HG03097 (cell line): ENCODE measurements around the gene DEFB126.
"Not testable (repeated sequence)": the region's sequence is repeated elsewhere in the genome, so short reads cannot be mapped to it uniquely, and the experiment has no call there.

Experiments
- ATAC-seq: cut with Tn5 transposase; IDR thresholded peaks from one replicate; pipeline ENCODE4 v1.9.1; 2021; ENCODE audit not compliant: unreplicated experiment, low FRiP score

The DEFB126 gene

DNA sequence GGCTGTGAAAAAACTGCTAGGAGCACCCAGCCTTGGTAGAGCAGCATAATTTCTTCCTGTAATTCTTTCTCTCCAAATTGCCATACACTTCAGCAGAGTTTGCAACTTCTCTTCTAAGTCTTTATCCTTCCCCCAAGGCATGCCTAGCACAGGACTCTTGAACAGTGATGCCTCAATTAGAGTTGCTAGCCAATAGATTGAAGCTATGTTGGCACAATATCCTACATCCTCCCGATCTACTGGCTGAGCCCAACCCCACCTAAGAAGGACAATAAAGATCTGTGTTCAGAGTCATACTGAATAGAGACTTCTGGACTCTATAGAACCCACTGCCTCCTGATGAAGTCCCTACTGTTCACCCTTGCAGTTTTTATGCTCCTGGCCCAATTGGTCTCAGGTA, at the start of gene DEFB126:
TSS of gene DEFB126 (plus strand) at position 301 of the 400 bp plus-strand sequence. CDS start at position 340, 39 bp downstream.
- no peak for ATAC-seq

DNA sequence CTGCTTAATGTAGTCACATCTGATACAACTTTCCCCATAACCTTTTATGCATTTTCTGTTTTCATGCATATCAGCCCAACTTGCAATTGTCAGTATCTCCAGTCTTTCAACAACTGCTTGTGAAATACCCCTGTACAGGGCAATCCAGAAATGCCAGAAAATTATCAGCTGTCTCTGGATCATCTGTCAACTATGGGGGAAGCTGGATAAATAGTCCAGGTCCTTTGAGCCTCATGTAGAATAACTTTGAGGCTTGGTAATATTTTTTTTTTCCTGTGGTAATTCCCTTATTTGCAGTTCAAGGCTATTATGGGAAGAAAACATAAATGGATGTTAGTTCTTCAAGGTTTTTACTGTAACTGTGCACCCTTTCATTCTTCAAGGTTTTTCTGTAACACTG, 48.7 kb upstream of the DEFB126 start:
- no peak for ATAC-seq

GRCh38 chr20:95215-95614, 47.2 kb upstream of the DEFB126 start:
- no peak for ATAC-seq

DNA sequence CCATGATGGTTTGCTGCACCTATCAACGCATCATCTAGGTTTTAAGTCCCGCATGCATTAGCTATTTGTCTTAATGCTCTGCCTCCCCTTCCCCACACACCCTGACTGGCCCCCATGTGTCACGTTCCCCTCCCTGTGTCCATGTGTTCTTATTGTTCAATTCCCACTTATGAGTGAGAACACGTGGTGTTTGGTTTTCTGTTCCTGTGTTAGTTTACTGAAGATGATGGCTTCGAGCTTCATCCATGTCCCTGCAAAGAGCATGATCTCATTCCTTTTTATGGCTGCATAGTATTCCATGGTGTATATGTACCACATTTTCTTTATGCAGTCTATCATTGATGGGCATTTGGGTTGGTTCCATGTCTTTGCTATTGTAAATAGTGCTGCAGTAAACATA, 44.7 kb upstream of the DEFB126 start:
- ATAC-seq: not testable (repeated sequence)

DNA sequence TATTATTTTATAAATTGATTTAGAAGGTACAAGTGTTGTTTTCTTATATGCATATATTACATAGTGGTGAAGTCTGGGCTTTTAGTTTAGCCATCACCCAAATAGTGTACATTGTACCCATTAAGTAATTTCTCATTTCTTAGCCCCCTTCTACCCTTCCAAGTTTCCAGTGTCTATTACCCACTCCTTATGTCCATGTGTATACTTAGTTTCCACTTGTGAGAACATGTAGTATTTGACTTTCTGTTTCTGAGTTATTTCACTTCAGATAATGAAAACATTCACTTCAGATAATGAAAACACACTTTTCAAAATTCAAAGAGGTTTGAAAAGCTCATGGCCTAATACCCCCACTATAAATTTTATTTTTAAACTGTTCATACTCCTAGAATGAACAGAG, 40.4 kb upstream of the DEFB126 start:
- ATAC-seq: no peak

DNA sequence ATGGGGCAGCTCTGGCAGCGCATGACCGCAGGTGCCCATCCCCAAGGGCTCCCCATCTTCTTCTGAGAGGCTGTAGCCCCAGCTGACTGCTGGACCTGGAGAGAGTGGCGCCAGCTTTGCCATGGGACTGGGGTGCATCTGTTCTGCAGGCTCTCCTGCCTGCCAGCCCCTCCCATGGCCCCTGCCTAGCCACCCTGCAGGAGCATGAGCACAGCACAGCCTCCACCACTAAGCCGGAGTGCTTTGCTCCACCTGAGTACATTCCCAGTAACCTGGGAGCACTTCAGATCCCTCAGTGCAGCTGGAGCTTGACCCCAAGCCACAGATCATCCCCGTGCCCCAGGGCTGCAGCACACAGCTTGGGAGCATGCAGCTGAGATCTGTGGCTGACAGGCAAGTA, 38.9 kb upstream of the DEFB126 start:
- ATAC-seq: no peak

DNA sequence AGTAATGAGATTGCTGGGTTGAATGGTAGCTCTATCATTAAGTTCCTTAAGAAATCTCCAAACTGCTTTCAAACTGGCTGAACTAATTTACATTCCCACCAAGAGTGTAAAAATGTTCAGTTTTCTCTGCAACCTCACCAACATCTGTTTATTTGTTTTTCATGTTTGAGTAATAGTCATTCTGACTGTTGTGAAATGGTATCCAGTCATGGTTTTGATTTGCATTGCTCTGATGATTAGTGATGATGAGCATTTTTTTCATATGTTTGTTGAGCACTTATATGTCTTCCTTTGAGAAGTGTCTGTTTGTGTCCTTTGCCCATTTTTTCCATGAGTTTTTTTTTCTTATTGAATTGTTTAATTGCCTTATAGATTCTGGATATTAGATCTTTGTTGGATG, 30.0 kb upstream of the DEFB126 start:
- ATAC-seq: no peak

DNA sequence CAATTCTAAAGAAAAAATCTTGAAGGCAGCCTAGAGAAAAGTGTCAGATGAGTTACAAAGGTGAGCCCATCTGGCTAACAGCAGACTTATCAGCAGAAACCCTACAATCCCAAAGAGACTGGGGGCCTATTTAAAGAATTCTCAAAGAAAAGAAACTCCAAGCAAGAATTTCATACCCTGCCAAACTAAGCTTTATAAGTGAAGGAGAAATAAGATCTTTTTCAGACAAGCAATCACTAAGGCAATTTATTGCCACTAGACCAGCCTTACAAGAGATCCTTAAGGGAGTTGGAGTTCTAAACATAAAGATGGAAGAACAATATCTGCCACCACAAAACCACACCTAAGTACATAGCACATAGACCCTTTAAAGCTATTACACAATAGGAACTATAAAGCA, 24.9 kb upstream of the DEFB126 start:
- no peak for ATAC-seq

GRCh38 chr20:129786-130323, 12.5 kb upstream of the DEFB126 start:
- ATAC-seq: not testable (repeated sequence)

DNA sequence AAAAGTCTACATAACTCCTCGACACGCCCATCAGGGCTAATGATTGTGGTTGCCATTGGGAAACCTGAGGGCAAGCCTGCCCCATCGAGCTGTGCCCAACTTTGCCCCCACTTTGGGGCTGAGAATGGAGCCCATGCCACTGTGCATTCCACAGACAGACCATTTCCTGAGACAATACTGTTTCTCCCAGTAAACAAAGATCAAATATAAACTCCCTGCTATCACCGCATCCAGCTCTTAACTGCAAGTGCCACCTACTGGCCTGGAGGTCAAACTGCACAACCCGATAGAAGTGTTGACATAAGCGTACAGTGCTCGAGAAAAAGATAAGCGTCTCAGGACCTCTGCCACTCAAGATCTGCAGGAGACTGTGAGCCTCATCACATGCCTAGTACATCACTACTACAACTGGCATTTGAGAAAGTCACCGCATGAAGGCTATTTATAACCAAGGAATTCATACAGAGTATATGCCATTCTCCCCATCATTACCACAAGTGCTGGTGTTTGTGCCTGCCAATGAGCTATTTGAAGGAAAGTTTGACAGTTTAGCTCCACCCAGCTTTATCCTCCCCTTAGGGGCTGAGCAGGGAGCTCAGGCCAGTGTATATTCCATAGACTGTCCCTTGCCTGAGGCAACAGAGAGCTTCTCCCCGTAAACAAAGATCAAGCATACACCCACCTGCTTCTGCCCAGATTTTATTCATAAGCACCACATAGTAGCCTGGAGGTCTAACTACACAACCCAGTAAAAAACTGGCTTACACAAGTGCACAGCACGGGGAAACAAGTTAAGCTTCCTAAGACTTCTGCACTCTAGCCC, 4.5 kb upstream of the DEFB126 start:
- ATAC-seq: no peak

- no peak for ATAC-seq
Observed at GRCh38 chr20:145877-146276, 3.5 kb downstream of the DEFB126 start.

DNA sequence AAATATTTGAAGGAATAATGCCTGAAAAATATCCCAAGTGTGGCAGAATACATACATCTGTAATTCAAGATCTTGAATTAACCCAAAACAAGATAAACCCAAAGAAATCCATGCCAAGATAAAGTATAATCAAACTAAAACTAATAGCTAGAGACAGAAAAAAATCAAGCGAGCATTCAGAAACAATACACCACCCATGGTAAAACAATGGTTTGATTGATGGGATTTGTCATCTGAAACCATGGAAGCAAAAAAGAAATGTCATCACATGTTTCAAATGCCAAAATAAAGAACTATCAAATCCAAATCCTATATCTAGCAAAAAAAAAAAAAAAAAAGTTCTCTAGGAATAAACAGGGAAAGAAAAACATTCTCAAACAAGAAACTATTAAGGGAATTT, 9.7 kb downstream of the DEFB126 start:
- ATAC-seq: no peak

GRCh38 chr20:157154-157553, 14.8 kb downstream of the DEFB126 start, which contains the start of gene DEFB127:
Gene DEFB127 (plus strand): TSS chr20:157454. CDS start chr20:157545, 91 bp downstream.
- no peak for ATAC-seq

GRCh38 chr20:164618-165017, 22.2 kb downstream of the DEFB126 start:
- no peak for ATAC-seq

- ATAC-seq: no peak
Observed at GRCh38 chr20:168876-169275, 26.5 kb downstream of the DEFB126 start.

- no peak for ATAC-seq
Observed at GRCh38 chr20:184288-184687, 41.9 kb downstream of the DEFB126 start.

GRCh38 chr20:187733-188132, 45.3 kb downstream of the DEFB126 start:
- no peak for ATAC-seq

DNA sequence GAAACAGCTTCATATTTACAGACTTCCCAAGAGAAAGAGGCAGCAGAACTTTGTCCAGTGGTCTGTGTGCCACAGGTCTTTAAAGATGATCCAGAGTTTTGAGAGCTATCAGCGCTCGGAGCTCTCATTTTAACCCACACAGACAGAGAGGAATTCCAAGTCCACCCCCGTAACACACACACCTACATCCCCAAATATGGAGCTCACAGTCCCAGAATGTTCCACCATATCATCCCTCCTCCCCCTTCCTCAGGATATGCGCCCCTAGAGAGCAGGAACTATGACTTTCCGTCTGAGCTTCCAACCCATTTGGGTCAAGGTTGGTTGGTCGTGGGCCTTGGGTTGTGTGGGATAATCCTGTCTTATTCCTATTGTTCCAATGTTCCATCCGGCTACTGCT, 47.2 kb downstream of the DEFB126 start, which contains the start of gene DEFB128:
TSS of gene DEFB128 (minus strand) at position 101 of the 400 bp plus-strand sequence. CDS start at position 13, 88 bp downstream.
- no peak for ATAC-seq
